ENCODE data around the gene CDC7.
"Not testable (repeated sequence)": the region's sequence is repeated elsewhere in the genome, so short reads cannot be mapped to it uniquely, and the experiment has no call there.

Gene CDC7

GRCh38 chr1:91513160-91513559, 12.5 kb downstream of the CDC7 start:
- TF ChIP-seq ZFP3 (CRISPR knock-in tag; IDR thresholded peaks at IDR 0.05) (no peak), PPARA (CRISPR knock-in tag; IDR thresholded peaks at IDR 0.05; ENCODE audit: borderline replicate concordance) (no peak), ZNF70 (CRISPR knock-in tag; IDR thresholded peaks at IDR 0.05) (no peak), ZFP30 (CRISPR knock-in tag; IDR thresholded peaks at IDR 0.05) (no peak), PATZ1 (CRISPR knock-in tag; IDR thresholded peaks at IDR 0.05; ENCODE audit: borderline replicate concordance) (no peak), ISL1 (CRISPR knock-in tag; IDR thresholded peaks at IDR 0.05) (no peak), POU6F1 (CRISPR knock-in tag; IDR thresholded peaks at IDR 0.05; ENCODE audit: borderline replicate concordance, low read depth) (no peak), TCF4 (CRISPR knock-in tag; IDR thresholded peaks at IDR 0.05; ENCODE audit: borderline replicate concordance) (no peak), CSDC2 (CRISPR knock-in tag; IDR thresholded peaks at IDR 0.05) (no peak), ESRRG (CRISPR knock-in tag; IDR thresholded peaks at IDR 0.05) (no peak), ZNF8 (CRISPR knock-in tag; IDR thresholded peaks at IDR 0.05) (no peak), ZNF565 (CRISPR knock-in tag; conservative IDR thresholded peaks at IDR 0.05; ENCODE audit: low read depth) (no peak), SNAI2 (CRISPR knock-in tag; IDR thresholded peaks at IDR 0.05) (no peak), RARB (CRISPR knock-in tag; IDR thresholded peaks at IDR 0.05) (no peak), ARNTL (CRISPR knock-in tag; IDR thresholded peaks at IDR 0.05; ENCODE audit: borderline replicate concordance, low read depth) (no peak)
- TF ChIP-seq, protein P1, sequence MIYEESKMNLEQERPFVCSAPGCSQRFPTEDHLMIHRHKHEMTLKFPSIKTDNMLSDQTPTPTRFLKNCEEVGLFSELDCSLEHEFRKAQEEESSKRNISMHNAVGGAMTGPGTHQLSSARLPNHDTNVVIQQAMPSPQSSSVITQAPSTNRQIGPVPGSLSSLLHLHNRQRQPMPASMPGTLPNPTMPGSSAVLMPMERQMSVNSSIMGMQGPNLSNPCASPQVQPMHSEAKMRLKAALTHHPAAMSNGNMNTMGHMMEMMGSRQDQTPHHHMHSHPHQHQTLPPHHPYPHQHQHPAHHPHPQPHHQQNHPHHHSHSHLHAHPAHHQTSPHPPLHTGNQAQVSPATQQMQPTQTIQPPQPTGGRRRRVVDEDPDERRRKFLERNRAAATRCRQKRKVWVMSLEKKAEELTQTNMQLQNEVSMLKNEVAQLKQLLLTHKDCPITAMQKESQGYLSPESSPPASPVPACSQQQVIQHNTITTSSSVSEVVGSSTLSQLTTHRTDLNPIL (CRISPR knock-in tag; IDR thresholded peaks at IDR 0.05; ENCODE audit: low read depth), result no peak
- TF ChIP-seq, protein P2, sequence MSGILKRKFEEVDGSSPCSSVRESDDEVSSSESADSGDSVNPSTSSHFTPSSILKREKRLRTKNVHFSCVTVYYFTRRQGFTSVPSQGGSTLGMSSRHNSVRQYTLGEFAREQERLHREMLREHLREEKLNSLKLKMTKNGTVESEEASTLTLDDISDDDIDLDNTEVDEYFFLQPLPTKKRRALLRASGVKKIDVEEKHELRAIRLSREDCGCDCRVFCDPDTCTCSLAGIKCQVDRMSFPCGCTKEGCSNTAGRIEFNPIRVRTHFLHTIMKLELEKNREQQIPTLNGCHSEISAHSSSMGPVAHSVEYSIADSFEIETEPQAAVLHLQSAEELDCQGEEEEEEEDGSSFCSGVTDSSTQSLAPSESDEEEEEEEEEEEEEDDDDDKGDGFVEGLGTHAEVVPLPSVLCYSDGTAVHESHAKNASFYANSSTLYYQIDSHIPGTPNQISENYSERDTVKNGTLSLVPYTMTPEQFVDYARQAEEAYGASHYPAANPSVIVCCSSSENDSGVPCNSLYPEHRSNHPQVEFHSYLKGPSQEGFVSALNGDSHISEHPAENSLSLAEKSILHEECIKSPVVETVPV (CRISPR knock-in tag; IDR thresholded peaks at IDR 0.05), result no peak
- TF ChIP-seq, protein P3, sequence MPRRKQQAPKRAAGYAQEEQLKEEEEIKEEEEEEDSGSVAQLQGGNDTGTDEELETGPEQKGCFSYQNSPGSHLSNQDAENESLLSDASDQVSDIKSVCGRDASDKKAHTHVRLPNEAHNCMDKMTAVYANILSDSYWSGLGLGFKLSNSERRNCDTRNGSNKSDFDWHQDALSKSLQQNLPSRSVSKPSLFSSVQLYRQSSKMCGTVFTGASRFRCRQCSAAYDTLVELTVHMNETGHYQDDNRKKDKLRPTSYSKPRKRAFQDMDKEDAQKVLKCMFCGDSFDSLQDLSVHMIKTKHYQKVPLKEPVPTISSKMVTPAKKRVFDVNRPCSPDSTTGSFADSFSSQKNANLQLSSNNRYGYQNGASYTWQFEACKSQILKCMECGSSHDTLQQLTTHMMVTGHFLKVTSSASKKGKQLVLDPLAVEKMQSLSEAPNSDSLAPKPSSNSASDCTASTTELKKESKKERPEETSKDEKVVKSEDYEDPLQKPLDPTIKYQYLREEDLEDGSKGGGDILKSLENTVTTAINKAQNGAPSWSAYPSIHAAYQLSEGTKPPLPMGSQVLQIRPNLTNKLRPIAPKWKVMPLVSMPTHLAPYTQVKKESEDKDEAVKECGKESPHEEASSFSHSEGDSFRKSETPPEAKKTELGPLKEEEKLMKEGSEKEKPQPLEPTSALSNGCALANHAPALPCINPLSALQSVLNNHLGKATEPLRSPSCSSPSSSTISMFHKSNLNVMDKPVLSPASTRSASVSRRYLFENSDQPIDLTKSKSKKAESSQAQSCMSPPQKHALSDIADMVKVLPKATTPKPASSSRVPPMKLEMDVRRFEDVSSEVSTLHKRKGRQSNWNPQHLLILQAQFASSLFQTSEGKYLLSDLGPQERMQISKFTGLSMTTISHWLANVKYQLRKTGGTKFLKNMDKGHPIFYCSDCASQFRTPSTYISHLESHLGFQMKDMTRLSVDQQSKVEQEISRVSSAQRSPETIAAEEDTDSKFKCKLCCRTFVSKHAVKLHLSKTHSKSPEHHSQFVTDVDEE (CRISPR knock-in tag; IDR thresholded peaks at IDR 0.05), result no peak
- ATAC-seq, result no peak

GRCh38 chr1:91513706-91514105, 13.1 kb downstream of the CDC7 start:
- no peak for TF ChIP-seq ZNF565 (CRISPR knock-in tag; conservative IDR thresholded peaks at IDR 0.05; ENCODE audit: low read depth)
- TF ChIP-seq ZNF70 (CRISPR knock-in tag; IDR thresholded peaks at IDR 0.05), result no peak
- no peak for TF ChIP-seq ARNTL (CRISPR knock-in tag; IDR thresholded peaks at IDR 0.05; ENCODE audit: borderline replicate concordance, low read depth)
- no peak for TF ChIP-seq TCF4 (CRISPR knock-in tag; IDR thresholded peaks at IDR 0.05; ENCODE audit: borderline replicate concordance)
- TF ChIP-seq TOX (CRISPR knock-in tag; IDR thresholded peaks at IDR 0.05; ENCODE audit: borderline replicate concordance), result no peak
- TF ChIP-seq, protein P1 (CRISPR knock-in tag; IDR thresholded peaks at IDR 0.05; ENCODE audit: low read depth), result no peak
- no peak for TF ChIP-seq ZFP30 (CRISPR knock-in tag; IDR thresholded peaks at IDR 0.05)
- no peak for TF ChIP-seq SNAI2 (CRISPR knock-in tag; IDR thresholded peaks at IDR 0.05)
- ATAC-seq, result no peak

DNA sequence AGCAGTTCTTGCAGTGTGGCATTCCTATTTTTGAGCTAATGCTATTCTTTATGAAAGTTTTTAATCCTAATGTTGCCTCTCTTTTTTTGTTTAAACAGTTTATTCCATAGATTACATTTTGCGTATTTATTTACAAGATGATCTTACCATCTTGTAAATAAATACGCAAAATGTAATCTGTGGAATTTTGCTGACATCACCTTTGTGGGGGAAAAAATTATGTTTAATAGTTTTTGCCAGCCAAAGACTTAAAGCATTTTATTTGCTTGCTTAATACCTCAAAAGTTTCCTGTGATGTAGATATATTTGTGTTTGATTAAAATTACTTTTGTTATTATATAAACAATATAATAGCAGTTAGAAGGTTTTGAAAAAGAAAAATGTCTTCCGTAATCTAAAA, 15.3 kb downstream of the CDC7 start:
- no peak for ATAC-seq
- no peak for TF ChIP-seq POU6F1 (CRISPR knock-in tag; IDR thresholded peaks at IDR 0.05; ENCODE audit: borderline replicate concordance, low read depth)
- TF ChIP-seq ZNF565 (CRISPR knock-in tag; conservative IDR thresholded peaks at IDR 0.05; ENCODE audit: low read depth), result no peak
- TF ChIP-seq BACH2 (CRISPR knock-in tag; IDR thresholded peaks at IDR 0.05; ENCODE audit: borderline replicate concordance), result no peak
- no peak for TF ChIP-seq ESRRG (CRISPR knock-in tag; IDR thresholded peaks at IDR 0.05)
- no peak for TF ChIP-seq PPARA (CRISPR knock-in tag; IDR thresholded peaks at IDR 0.05; ENCODE audit: borderline replicate concordance)
- TF ChIP-seq ISL1 (CRISPR knock-in tag; IDR thresholded peaks at IDR 0.05), result no peak
- TF ChIP-seq GLIS3 (CRISPR knock-in tag; IDR thresholded peaks at IDR 0.05), result no peak
- no peak for TF ChIP-seq ZNF8 (CRISPR knock-in tag; IDR thresholded peaks at IDR 0.05)
- TF ChIP-seq, protein P1 (CRISPR knock-in tag; IDR thresholded peaks at IDR 0.05; ENCODE audit: low read depth), result no peak

- ATAC-seq, result not testable (repeated sequence)
Measured at GRCh38 chr1:91516605-91517004, 16.0 kb downstream of the CDC7 start.
